RKO (cell line): ENCODE measurements around the gene FBLIM1.

Experiments used
- DNase-seq: peaks from one replicate; pipeline ENCODE4 v3.0.0-alpha.2; 2016; ENCODE audit warnings: low spot score

FBLIM1 gene

DNA sequence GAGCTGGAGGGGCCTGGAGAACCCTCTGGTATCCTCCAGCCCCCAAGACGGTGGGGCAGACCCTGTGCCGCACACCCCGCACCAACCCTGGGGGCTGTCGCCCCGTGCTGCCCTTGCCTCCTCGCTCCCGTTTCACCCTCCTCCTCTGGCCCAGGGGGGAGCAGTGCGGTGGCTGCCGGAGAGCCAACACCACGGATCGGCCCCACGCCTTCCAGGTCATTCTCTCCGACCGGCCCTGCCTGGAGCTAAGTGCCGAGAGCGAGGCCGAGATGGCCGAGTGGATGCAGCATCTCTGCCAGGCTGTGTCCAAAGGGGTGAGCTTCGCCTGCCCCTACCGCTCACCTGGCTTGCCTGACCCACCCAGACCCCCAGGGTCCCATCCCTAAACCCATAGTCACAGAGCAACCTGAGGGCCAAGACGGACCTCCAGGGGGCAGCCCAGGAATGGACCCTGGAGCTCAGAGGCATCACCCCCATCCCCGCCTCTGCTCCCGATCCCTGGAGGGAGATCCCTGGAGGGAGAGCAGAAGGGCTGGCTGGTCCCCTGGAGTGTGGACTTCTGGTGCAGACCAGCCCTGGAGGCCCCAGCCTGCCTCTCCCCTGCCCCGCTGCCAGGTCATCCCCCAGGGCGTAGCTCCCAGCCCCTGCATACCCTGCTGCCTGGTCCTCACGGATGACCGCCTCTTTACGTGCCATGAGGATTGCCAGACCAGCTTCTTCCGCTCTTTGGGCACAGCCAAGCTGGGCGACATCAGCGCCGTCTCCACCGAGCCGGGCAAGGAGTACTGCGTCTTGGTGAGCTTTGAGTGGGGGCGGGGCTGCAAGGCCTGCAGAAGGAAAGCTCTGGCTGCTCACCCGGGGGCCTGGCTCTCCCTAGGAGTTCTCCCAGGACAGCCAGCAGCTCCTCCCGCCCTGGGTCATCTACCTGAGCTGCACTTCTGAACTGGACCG lies 26.6 kb upstream of the FBLIM1 start:
- DNase-seq = no peak

DNA sequence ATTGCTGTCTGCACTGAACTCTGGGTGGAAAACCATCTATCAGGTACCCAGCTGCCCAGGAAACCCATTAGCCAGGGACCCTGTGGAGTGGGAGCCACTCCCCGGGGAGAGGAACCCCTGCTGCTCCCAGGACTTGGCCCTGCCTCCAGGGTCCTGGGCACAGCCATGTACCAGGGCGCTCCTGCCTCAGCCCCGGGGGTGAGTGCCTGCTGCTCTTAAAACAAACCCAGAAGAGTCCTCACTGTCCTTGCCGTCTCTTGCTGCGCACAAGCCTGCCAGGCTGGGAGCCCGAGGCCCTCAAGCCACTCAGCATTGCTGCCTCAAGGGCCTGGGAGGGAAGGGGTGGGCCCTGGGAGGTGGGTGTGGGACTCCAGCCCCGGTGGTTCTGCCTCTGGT lies 25.9 kb upstream of the FBLIM1 start:
- DNase-seq = no peak

DNA sequence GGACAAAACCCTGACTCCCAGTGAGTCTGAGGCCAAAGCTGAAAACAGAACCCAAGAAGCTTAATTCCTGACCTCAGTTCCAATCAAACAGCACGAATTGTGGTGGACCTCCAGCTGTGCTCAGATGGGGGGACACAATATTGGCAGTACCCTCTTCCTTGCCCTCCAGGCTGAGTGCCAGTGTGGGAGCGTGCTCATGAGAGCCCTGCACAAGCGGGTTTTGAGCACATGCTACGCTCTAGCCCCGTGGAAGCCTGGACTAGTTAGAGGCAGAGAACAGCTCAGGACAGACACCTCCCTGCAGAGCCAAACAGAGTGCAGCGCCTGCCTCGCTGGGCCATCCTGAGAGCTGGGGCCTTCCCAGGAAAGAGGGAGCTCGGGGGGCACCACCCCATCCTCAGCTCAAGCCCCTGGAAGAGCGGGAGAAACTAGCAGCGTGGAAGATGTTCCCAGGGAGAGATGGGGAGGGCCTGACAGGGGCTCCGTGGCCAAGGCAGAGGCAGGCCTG lies 25.3 kb upstream of the FBLIM1 start:
- no peak for DNase-seq

DNA sequence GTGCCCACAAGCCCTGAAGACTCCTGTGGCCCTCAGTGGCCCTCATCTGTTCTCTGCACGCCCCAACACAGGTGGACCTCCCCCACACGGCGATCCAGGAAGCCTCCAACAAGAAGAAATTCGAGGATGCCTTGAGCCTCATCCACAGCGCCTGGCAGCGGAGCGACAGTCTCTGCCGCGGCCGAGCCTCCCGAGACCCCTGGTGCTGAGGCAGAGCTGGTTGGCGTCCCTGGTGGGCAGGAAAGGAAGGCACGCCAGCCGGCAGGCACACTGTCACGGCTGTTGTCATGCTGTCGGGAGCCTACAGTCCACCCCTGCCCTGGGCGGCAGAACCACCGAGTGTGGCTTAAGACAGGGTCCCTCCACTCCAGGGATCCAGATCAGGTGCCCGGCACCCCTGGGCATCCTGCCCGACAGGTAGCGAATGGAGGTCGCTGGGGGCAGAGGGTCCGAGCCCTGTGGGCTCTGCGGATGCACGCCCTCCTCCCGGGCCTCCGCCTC lies 24.8 kb upstream of the FBLIM1 start:
- DNase-seq = no peak

DNA sequence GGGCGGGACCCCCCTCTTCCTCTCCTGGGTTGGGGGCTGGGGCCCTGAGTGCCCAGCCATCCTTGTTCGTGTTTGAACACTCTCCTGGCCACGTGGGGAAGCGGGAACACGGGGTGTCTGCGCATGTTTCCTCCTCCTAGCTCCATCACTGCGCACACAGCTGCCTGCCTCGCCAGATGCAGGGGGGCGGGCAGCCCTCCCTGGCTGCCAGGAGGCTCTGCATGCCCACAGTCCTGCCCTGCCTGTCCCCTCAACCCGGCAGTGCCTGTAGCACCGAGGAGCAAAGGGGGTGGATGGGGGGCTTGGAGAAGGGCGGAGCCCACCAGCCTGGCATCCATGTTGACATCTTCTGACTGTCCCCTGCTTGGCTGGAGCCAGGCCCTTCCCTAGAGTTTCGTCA lies 24.3 kb upstream of the FBLIM1 start:
- DNase-seq = no peak

DNA sequence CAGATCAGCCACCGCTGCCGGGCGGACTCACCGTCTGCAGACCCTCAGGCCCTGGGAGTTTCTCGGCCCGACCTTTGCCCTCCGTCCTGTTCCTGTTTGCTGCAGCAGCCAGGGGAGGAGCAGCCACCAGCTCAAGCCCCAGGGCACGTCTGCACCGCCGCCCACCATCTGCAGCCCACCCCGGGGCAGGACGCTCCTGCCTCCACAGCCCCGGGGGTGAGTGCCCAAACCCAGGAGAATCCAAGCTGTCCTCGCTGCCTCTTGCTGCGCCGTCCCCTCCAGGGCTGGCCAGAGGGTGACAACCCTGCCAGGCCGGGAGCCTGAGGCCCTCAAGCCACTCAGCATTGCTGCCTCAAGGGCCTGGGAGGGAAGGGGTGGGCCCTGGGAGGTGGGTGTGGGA lies 23.7 kb upstream of the FBLIM1 start:
- no peak for DNase-seq

DNA sequence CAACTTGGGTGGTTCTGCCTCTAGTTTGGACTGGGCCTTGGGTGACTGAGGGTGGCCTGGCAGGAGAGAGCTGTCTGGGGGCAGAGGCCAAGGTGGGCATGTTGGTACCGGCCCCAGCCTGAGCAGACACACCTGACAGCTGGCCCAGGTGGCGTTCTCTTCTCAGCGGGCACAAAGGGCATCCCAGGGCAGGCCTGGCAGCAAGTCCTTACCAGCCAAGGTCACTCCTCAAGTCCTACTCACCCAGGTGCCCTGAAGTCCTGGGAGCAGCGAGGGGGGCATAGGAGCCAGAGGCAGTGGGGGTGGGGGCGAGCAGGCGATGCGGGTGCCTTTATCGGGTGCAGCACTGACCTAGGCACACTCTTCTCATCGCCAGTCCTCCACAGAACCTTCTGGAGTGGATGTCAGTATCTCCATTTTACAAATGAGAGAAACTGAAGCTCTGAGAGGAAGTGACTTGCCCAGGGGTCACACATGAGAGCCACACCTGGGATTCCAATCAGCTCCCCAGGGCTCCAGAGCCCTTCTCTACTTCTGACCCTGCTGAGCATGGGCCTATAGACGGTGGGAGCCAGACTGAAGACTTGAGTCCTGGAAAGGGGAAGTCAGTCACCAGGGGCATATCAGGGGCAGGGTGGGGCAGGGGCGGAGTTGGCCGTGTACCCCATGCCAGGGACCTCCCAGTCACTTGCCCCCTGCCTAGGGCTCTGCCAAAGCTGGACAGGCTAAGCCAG lies 23.1 kb upstream of the FBLIM1 start:
- DNase-seq = no peak

DNA sequence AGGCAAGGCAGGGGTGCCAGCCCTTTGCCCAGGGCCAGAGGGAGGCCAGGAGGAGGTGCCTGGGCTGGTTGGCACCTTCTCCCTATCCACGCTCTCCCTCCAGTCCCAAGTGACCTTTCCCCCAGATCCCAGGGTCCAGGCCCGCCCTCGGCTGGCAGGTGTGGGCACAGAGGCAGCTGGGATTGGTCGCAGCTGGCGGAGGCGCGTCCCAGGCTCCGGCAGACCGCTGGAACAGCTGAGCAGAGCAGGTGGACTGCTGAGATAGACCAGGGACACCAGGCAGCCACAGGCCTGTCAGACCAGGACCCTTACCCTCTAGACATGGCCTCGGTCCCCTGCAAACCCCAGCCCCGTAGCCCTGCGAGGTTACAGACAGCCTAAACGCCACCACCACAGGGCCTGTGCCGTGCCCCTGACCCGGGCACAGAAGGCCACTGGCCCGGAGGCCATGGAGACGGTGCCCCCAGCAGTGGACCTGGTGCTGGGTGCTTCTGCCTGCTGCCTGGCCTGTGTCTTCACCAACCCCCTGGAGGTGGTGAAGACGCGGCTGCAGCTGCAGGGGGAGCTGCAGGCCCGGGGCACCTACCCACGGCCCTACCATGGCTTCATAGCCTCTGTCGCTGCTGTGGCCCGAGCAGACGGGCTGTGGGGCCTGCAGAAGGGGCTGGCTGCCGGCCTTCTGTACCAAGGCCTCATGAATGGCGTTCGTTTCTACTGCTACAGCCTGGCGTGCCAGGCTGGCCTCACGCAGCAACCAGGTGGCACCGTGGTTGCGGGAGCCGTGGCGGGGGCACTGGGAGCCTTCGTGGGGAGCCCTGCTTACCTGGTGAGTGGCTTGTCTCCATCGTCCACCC lies 22.3 kb upstream of the FBLIM1 start, which contains the start of gene SLC25A34:
SLC25A34 (plus strand) TSS at position 221 of the 854 bp plus-strand sequence; CDS start at position 449, 228 bp downstream.
- no peak for DNase-seq

DNA sequence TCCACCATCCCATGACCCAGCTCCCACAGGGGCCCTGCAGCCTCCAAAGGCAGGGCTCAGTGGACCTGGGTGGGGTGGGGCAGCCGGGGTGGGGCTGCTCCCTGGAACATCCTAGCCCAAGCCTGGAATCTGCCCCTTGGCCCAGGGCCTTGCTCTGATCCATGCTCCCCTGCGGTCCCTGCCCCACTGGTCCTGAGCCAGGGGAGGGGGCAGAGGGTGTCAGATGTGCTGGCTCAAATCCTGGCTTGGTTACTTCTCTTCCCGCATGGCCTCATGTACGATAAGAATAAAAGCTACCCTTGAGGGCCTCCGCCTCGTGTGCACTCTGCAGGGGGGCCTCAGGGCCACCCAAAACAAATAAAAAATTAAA lies 21.7 kb upstream of the FBLIM1 start:
- DNase-seq = no peak

DNA sequence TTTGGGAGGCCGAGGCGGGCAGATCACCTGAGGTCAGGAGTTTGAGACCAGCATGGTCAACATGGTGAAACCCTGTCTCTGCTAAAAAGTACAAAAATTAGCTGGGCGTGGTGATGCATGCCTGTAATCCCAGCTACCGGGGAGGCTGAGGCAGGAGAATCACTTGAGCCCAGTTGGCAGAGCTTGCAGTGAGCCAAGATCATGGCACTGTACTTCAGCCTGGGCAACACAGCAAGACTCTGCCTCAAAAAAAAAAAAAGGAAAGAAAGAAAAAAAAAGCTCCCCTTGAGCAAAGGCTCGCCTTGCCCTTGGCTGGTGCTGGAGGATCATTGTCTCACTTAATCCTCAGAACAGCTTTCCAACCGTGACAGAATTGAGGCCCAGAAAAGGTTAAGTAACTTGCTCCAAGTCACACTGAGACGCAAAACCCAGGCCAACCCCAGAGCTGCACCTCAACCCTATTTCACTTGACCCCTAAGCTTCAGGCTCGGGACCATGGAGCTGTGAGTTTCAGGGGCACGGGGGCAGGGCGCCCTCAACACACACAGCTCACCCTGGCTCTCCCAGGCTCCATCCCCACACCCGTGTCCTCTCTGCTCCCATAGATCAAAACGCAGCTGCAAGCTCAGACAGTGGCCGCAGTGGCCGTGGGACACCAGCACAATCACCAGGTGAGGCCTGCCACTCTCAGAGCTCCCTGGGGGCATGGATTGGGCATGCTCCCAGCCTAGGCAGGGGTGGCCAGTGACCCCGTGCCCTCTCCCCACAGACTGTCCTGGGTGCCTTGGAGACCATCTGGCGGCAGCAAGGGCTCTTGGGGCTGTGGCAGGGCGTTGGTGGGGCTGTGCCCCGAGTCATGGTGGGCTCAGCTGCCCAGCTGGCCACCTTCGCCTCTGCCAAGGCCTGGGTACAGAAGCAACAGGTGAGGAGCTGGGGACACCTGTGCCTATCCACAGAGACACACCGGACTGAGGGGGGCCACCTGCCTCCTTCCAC lies 21.0 kb upstream of the FBLIM1 start:
- no peak for DNase-seq

DNA sequence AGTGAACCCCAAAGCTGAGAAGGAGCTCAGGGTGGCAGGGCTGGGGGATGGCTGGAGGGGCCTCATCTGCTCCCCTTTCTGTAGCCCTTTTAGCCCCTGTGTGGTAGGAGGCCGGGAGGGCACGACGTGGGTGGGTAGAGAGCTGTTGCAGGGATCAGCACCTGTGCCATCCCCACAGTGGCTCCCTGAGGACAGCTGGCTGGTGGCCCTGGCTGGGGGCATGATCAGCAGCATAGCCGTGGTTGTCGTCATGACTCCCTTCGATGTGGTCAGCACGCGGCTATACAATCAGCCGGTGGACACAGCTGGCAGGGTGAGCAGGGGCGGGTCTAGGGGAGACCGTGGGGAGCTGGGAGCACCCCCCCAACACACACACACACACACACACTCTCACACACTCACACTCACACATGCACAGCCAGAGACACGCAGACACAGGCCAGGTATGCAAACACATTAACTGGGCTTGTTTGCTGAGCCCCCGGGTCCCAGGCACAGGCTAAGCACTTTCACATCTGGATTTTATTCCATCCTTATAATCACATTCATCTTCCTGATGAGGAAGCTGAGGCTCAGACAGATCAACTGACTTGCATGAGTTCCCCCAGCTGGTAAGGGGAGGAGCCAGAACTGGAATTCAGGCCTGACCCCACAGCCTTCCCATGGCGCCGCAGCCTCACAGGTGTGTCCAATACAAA lies 20.0 kb upstream of the FBLIM1 start:
- no peak for DNase-seq

DNA sequence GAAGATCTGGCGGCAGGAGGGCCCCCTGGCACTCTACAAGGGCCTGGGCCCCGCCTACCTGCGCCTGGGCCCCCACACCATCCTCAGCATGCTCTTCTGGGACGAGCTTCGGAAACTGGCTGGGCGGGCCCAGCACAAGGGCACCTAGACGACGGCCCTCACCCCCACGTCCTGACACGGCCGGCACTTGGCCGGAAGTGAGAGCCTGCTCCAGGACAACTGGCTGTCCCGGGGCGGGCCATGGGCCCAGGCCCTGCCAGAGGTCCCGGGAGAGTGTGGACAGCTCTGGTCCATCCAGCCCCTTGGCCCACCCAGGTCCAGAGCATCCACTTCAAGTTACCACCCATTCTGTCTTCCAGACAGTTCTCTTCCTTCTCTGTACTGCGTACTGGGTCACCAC lies 19.3 kb upstream of the FBLIM1 start:
- DNase-seq = no peak

DNA sequence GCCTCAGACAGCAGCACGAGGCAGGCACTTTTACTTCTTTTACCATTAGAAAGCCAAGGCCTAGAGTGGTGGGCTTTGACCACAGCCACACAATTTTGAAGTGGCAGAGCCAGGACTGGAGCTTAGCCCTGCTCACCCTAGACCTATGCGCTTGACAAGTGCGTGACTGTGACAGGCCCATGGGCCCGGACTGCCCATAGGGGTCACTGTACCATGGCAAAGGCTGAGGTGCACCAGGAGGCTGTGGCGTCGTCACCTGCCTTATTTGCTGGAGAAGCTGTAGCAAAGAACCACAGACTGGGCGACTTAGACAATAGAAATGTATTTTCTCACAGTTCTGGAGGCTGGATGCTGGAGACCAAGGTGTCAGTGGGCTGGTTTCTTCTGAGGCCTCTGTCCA lies 18.9 kb upstream of the FBLIM1 start:
- DNase-seq = no peak

DNA sequence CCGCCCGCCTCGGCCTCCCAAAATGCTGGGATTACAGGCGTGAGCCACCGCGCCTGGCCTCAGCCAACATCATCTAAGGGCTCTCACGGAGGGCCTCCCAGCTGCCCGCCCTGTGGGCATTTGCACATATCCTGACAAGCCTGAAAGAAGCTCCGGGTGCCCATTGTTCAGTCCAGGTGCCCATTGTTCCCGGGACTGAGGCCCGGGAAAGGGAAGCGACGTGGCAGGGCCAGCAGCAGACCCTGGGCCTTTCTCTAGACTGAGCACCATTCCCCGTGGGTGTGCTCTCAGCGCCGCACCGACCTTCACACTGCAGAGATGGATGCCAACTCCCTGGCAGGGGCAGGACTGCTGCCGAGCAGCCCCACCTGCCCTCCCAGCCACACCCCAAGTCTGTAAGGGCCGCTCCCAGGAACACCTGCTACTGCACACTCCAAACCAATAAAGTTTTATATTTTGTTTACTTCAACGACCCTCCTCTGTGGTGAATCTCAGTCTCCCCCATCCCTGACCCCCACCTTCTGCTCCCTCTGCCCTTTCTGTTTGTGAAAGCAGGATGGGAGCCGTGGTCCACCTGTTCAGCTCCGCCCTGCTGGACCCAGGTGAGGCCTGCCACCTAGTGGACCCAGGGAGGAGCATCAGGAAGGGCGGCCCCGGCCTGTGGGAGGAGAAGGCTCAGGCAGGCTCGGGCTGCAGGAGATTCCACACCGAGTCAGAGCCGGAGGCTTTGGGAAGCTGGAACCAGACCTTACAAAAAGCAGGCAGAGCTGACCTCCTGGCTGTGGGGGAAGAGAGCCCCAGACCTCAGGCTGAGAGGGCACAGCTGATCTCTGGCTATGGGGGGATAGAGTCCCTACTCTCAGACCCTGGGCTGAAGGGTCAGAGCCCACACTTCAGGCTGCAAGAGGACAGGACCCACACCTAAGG lies 17.4 kb upstream of the FBLIM1 start:
- peak; percentile 65 for DNase-seq

DNA sequence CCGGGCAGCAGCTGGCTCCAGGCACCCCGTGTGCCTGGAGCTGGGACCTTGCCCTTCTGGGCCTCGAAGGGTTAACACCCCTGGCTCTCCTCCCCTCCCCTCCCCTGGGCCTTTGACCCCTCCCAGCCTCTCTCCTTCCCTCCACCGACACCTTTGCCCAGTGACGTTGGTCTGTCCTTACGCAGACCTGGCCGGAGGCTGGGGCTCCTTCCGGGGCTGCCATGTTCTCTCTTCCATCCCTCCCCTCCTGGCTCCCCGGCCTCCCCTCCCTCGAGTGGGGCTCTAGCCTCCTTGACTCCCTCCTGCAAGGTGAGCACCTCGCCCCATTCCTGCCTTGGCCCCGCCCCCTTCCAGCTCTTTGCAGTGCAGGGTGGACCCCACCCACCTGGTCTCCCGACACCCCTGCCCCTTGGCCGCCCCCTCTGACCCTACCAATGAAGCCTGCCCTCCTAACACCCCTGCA lies 16.2 kb upstream of the FBLIM1 start, which contains the start of gene TMEM82:
TMEM82 (plus strand) TSS at position 161 of the 463 bp plus-strand sequence; CDS start at position 222, 61 bp downstream.
- no peak for DNase-seq

DNA sequence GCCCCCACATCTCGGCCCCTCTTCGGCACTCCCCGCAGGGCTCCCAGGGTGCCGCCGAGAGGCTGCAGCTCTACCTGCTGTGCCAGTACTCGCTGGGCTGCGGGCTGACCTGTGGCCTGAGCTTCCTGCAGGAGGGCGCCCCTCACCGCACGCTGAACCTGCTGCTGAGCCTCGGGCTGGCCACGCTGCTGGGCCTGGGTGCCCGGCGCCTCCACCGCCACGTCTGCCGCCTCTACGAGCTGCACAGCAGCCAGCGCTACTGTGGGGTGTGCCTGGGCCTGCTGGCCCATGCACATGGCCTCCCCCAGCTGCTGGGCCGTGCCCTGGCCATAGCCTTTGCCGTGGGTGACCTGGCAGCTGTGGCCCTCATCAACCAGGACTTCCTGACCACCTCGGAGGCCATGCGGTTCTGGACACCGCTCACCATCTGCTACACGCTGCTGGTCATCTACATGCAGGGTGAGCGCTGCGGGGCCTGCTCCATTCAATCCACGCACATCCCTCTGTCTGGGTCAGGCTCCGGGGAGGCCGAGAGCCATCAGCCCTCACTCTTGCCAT lies 14.4 kb upstream of the FBLIM1 start:
- no peak for DNase-seq

DNA sequence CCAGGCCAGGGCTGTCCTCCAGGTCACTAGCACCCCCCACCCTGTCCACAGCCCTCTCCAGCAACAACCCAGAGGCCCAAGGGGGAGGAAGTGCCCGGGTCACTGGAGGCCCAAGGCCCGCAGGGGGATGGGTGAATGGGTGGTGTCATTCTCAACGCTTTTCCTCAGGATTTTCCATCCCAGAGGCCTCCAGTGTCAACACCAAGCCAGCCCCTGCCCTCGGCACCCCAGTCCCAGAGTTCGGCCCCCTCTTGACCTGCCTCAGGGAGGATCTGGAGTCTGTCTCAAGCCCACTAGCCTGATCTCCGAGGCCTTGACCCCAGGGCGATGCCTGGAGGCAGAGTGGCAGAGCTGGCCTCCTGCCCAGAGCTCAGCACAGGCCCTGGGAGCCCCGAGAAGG lies 11.2 kb upstream of the FBLIM1 start:
- DNase-seq = no peak

DNA sequence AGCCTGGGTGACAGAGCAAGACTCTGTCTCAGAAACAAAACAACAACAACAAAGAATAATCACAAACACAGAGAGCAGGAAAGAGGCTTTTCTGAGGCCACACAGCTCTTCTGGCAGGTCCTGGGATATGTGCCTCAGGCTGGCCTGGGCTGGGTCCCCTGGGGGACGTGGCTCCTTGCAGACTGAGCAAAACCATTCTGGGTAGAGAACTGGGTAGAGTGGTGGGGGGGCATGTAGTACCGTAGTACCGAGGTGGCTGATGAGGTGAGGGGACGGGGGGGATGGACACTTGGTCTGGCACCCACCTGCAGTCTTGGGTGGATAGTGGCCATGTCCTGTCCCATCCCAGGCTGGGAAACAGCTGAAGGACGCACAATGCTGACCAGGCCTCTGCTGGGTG lies 10.3 kb upstream of the FBLIM1 start:
- no peak for DNase-seq
